ENCODE data around the gene KLHL5.
"Not testable (repeated sequence)": the region's sequence is repeated elsewhere in the genome, so short reads cannot be mapped to it uniquely, and the experiment has no call there.

The KLHL5 gene, protein sequence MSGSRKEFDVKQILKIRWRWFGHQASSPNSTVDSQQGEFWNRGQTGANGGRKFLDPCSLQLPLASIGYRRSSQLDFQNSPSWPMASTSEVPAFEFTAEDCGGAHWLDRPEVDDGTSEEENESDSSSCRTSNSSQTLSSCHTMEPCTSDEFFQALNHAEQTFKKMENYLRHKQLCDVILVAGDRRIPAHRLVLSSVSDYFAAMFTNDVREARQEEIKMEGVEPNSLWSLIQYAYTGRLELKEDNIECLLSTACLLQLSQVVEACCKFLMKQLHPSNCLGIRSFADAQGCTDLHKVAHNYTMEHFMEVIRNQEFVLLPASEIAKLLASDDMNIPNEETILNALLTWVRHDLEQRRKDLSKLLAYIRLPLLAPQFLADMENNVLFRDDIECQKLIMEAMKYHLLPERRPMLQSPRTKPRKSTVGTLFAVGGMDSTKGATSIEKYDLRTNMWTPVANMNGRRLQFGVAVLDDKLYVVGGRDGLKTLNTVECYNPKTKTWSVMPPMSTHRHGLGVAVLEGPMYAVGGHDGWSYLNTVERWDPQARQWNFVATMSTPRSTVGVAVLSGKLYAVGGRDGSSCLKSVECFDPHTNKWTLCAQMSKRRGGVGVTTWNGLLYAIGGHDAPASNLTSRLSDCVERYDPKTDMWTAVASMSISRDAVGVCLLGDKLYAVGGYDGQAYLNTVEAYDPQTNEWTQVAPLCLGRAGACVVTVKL

DNA sequence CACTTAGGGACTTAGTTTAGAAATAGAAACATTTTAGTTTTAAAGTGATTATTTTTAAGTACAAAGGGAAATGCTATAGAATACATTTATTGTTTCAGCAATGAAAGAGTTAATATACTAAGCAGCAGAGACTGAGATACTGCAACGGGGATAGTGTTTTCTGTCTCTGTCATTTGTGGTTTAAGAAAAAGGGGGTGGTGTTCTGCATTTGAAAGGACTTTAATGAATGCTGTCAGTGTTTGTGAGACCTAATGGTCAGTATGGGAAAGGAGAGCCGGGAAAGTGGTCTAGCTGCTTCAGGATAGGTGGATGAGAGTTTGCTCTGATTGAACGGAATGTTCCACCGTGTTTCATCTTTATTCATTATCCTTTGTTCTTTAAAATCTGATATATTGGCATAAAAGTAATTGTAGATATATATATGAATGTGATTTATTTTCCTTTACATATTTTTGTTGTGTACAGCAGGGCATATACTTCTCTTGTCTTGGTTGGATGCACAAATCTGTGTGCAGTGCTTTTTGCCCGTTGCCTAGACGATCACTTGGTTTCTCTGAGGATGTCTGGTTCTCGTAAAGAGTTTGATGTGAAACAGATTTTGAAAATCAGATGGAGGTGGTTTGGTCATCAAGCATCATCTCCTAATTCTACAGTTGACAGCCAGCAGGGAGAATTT lies at the start of gene KLHL5:
KLHL5 (plus strand) TSS at position 139 of the 676 bp plus-strand sequence; CDS start at position 560, 421 bp downstream.
- DNase-seq = no peak

DNA sequence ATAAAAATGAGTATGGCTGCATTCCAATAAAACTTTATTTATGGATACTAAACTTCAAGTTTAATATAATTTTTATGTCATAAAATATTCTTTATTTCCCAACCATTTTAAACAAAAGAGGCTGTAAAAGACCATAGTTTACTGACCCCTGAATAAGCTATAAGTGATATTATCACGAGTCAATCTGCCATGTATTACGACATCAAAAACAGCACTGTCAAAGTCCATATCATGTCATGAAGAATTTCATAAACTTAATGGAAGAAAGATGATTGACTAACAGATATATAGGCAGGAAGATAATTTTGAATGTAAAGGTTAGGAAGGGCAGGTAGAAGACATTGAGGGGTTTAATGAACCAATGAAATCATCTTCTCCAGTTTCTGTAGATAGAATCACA lies 48.0 kb upstream of the KLHL5 start:
- no peak for DNase-seq

DNA sequence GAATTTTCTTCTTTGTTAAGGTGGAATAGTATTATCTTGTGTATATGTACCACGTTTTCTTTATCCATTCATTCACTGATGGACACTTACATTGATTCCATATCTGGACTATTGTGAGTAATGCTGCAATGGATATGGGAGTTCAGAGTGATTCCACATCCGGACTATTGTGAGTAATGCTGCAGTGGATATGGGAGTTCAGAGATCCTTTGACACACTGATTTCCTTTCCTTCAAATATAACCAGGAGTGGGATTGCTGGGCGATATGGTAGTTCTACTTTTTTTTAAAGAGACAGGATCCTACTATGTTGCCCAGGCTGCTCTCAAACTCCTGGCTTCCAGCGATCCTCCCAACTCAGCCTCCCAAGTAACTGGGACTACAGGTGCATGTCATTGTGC lies 41.9 kb upstream of the KLHL5 start:
- DNase-seq = no peak

DNA sequence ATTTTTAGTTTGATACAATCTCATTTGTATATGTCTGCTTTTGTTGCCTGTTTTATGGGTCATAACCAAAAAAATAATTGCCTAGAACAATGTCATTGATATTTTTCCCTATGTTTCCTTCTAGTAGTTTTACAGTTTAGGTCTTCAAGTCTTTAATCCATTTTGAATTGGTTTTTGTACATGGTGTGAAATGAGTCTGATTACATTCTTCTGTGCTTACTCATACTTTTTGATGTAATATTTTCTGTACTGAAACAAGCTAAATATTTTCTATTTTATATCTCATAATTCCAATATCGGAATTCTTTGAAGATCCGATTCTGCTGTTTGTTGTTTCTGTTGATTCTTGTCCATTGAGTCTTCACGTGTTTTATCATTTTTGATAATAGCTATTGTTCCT lies 40.4 kb upstream of the KLHL5 start:
- DNase-seq = no peak

DNA sequence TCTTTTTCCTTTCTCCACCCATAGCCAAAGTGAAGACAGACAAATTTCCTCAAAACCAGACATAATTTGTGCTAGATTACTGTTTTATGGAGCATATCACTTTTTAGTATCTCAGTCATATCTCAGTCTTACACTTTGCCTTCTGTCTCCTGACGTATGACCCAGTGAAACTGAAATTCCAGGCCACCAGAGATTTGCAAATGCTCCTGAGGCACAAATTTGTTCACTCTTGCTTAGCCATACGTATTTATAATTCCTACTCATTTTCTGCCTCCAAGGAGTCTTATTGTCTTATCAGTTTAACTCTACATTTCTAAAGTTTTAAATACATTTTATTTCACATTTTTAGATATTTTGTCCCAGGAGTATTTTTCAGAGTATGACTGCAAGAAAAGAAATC lies 39.8 kb upstream of the KLHL5 start:
- no peak for DNase-seq

DNA sequence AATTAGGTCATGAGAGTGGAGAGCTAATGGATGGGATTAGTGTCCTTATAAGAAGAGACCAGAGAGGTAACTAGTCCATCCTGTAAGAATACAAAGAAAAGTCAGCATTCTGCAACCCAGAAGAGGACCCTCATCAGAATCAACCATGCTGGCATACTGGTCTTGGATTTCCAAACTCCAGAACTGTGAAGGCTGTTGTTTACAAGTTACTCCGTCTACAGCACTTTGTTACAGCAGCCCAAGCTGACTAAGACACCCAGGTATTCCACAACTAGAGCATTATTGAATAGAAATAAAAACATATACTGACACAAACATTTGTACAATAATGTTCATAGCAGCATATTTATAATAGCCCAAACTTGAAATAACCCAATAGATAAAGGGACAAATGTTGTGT lies 39.0 kb upstream of the KLHL5 start:
- DNase-seq = no peak

DNA sequence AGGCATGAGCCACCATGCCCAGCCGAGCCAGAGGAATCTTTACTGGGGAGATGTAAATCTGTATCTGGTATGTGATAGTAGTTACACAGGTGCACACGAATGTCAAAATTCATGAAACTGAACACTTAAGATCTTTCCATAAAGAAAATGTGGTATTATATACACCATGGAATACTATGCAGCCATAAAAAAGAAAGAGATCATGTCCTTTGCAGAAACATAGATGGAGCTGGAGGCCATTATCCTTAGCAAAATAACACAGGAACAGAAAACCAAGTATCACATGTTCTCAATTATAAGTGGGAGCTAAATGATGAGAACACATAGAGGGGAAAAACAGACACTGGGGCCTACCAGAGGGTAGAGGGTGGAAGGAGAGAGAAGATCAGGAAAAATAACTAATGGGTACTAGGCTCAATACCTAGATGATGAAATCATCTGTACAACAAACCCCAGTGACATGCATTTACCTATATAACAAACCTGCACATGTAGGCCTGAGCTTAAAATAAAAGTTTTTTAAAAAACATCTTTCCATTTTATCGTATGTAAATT lies 37.6 kb upstream of the KLHL5 start:
- DNase-seq = no peak

DNA sequence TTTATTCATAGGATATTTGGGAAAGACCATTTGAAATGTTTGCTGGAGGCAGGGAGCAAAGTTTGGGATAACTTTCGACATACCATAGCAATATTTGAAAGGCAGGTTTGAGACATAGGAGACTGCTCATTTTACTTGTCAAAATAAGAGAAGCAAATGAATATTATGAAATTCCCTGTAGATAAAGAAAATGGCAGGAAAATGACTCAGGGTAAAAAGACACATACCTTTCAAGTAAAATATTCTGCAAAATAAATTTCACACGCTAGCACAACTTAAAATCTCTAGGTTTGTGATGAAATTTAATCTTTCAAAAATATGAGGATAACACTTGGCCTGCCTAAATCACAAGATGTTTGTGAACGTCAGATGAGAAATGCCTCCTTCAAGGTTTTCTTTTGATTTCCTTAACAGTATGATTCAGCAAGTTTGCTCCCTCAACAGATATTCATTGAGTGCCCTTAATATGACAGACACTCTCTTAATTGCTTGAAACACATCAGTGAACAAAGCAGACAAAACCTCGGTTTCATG lies 36.4 kb upstream of the KLHL5 start:
- DNase-seq = no peak

DNA sequence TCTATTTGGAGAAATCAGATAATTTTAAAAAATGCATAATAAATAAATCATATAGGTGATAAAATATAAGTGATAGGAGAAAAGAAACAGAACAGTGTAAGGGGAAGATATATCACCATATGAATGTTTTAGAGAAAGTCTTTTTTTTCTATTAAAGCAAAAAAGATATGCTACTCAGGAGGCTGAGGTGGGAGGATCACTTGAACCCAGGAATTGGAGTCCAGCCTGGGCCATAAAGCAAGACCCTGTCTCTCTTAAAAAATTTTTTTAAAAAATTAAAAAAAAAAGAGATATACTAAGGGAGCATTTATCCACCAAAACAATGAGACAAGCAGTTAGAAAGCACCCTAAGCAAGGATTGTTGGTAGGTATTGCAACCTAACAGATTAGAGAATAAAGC lies 35.9 kb upstream of the KLHL5 start:
- DNase-seq = no peak

DNA sequence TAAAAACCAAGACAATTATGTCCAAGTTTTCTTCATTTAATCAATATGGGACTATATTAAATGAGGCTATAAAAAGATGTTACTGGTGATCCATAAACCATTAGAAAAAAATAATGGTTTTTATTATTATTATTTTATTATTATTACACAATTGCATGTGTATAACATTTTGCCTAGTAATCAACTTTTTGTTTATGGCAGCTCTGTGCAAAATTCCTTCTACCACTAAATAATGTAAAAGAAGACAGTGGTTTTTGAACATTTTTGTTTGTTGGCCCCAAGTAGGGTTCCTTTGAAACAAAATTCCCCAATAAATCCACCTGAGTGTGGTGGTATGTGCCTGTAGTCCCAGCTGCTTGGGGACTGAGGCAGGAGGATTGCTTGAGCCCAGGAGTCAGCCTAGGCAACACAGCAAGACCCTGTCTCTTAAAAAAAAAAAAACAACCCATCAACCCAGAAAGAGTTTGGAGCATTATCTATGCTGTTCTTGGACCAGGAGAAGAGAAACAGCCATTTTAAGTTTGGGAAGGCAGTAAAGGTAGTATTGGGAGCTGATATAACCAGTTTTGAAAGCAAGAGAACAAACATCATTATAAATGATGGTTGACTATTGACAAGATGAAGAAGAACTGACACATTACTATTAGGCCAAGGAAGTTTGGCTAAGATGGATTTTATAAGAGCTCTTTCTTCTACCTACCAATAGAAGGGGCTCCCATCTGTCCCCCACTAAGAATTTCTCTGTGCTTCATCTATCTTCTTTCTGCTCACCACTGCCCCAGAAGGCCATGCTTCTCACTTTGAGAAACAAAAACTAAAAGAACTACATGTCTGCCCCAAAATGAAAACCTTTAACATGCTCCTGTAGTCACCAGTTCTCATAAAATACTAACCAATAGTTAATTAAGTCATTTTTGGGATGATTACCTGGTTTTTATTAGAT lies 32.0 kb upstream of the KLHL5 start:
- DNase-seq = no peak

DNA sequence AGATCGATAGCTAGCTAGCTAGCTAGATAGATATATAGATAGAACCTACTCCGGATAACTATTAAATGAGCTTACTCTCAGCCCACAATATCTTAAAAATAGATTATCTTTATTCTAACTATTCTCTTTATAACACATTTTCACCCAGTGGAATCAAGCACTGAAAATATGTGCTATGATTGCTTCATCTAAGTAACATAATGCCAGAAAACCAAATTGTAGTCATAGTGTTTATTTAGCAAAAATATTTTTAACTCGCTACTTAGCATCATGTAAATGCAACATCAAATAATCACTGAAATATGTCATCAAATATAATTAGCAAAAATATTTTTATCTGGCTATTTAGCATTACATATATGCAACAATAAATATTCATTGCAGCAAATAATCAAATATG lies 31.3 kb upstream of the KLHL5 start:
- no peak for DNase-seq

DNA sequence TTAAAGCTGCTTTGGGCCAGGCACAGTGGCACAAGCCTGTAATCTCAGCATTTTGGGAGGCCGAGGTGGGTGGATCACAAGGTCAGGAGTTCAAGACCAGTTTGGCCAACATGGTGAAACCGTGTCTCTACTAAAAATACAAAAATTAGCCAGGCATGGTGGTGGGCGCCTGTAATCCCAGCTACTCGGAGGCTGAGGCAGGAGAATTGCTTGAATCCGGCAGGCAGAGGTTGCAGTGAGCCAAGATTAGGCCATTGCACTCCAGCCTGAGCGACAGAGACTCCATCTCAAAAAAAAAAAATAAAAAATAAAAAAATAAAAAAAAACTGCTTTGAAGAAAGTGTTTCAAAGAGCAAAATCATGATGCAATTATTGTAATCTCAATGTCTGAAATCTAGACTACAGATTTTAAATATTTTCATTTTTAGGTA lies 30.4 kb upstream of the KLHL5 start:
- DNase-seq = not testable (repeated sequence)

DNA sequence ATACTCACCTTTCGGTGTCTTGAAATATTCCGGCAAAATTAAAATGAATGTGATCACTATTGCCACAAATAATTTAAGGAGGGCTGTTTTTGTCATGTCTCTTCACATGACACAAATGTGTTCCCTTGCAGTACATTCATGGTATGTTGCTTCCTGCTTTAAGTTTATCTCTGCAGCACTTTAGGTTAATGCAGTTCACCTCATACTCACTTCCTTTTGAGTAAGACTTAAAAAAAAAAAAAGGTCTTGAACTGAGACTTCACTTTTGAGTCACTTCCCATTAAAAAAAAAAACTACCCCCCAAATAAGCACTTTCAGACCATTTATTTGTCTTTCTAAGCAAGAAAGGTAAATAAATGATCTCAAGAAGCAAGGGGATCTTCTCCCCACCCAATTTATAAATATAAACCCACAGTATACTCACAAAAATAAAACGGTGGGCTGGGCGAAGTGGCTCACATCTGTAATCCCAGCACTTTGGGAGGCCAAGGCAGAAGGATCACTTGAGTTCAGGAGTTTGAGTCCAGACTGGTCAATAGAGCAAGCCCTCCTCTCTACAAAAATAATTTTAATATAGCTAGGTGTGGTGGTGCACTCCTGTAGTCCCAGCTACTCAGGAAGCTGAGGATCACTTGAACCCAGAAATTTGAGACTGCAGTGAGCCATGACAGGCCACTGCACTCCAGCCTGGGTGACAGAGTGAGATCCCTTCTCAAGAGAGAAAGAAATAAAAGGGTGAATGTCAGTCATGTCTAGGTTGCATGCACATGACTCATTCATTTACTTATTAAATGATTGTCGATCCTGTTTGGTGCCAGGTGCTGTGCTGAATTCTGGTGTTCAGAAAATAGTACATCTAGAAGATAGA lies 29.6 kb upstream of the KLHL5 start, which contains the start of gene TMEM156:
TMEM156 (minus strand) TSS at position 192 of the 868 bp plus-strand sequence; CDS start at position 96, 96 bp downstream.
- DNase-seq = no peak

DNA sequence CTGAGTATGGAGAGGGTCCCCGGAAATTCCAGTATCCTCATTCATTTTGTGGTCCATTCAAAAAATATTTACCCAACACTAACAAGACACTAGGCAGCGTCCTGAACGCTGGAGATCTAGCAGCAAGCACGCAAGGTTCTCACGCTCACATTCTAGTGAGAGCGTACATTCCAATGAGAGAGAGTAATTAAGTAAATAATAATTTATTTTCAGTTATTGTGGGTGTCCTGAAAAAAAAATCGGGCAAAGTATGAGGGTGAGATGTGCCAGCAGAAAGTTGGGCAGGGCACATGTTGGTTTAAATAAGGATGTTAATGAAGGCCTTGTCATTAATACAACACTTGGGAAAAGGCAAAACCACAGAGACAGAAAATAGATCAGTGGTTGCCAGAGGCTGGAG lies 25.9 kb upstream of the KLHL5 start:
- DNase-seq = no peak

DNA sequence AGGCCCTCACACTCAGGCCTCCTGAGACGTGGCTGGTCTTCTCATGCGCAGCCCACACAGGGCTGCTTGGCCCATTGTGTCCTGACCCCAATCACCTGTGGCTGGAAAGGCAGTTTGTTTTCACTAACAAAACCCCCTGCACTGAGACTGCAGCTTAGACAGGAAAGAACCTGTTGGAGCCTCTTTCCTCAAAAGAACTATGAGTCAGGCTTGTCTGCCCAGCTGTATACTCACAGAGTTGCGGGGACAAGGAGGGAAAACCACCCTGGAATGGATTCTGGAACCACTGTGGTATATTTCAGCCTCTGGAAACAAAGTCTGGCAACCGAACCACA lies 24.6 kb upstream of the KLHL5 start:
- no peak for DNase-seq

DNA sequence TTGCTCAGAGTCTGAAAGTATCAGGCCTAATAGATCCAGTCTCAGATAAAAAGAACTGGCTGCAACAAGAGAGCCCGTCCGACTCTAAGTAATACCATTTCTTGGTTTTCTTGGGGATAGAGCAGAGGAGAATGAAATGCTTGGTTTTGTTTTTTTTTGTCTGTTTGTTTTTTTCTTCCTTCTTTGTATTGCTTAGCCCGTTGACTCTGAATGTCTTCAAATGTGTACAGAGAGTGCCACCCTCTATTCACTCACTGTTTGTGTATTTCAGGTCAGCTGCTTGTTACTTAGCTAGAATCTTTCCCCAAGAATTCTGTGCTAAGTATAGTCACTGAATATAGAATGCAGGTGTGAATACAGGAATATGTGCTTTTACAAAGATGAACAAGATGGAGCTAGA lies 24.1 kb upstream of the KLHL5 start:
- no peak for DNase-seq

DNA sequence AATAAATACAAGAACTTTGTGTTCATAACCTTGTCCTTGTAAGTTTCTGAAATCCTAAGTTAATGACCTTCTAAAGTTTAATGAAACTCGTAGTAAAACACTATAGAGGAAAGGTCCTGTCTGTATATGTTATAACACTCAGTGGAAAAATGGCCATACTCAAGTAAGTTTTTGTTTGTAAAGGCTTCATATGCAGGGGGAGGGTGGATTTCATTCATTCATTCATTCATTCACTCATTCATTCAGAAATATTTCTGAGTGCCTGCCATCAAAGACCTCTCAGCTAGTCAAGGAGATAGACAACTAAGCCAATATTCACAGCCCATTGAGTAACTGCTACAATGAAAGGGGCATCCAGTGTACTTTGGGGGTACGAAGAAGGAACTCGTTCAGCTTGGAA lies 22.9 kb upstream of the KLHL5 start:
- no peak for DNase-seq

DNA sequence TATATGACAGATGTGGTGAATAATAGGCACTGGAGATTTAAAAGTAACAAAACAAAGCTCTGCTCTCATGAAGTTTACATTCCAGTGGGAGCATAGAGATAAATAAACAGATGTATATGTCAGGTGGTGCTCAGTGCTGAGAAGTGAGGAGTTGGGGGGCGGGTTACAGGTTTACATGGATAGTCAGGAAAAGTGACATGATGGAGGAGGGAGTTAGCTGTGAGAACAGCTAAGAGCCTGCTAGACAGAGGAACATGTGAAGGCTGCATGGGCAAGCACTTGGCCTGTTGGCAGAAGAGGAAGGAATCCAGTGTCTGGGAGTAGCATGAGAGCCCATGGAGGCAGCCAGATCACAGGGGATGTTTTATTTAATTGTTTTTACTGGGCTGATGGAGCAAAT lies 19.7 kb upstream of the KLHL5 start:
- DNase-seq = no peak

DNA sequence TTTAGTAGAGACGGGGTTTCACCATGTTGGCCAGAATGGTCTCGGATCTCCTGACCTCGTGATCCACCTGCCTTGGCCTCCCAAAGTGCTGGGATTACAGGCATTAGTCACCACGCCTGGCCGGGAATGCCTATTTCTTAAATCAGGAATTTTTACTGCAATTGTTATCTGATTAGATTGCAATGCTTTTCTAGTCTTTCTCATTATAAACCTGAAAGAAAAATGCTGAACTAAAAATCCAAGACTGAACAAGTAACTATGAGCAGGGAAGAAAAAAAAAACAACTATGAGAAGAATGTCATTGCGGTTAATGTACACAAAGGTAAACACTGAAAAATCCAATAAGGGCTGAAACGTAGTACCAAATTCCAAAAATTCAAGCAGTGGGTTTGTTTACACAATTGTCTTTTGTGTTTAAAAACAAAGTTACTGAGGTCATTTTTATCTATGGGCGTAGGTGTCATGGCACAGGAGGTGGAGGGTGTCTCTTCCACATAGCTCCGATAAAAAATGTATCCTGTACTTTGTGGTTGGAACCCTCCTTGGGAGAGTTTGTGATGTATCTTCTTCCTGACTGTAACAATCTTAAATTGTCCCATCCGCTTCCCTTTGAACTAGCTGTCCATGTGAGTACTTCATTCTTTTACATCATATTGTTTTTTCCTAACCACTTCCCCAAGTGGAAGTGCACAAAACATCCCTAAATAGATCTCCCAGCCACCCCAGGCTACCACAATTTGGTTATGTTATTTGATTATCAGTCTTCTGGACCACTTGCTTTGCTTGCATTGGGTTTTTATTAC lies 18.8 kb upstream of the KLHL5 start:
- no peak for DNase-seq

DNA sequence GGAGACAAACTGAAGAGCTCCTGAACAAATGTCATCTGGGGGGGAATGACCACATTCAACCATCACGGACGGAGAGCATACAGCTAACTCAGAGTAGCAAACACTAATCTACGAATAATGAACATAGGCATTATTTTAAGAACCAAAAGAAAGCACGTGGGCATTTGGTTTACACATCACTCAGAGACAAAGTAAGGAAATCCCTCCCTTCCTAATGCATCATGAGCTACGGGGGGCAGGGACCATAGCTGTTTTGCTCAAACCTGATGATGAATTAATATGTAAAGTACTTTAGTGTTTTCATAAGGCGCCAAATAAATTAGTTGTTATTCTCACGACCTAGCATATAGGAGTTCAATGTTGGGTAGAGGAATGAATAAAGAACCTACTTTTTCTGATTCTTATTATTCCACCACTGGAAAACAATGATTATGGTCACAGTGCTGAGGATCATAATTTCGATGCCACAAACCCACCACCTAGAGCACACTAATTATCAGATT lies 18.1 kb upstream of the KLHL5 start:
- no peak for DNase-seq
